Smooth muscle cell (in vitro differentiated cells): ENCODE data around the gene PDE5A. TPM values are rescaled to one million over a fixed set of nuclear protein-coding genes. Genes with fewer than 3 reads are reported as not detected.

Experiments
- DNase-seq: peaks from one replicate; lab custom pipeline; 2025; ENCODE audit not compliant: unreplicated experiment; lab: John Stamatoyannopoulos, UW
- H2AFZ ChIP-seq: fragments of 200-600 bp; sonication (generic); 2 replicates; pipeline ENCODE4 v1.6.0; 2016; ENCODE audit warnings: antibody characterized with exemption, low read depth, mild to moderate bottlenecking
- H3F3A ChIP-seq: fragments of 200-600 bp; sonication (generic); 2 replicates; pipeline ENCODE4 v1.6.0; 2017; ENCODE audit warnings: antibody characterized with exemption, low read depth
- H3K27ac ChIP-seq: fragments of 200-600 bp; sonication (generic); 2 replicates; pipeline ENCODE4 v1.5.1; 2016; ENCODE audit warnings: low read depth, mild to moderate bottlenecking
- H3K27me3 ChIP-seq: fragments of 200-600 bp; sonication (generic); 2 replicates; pipeline ENCODE4 v1.6.1; 2016; ENCODE audit warnings: low read depth, mild to moderate bottlenecking
- H3K36me3 ChIP-seq: fragments of 200-600 bp; sonication (generic); 2 replicates; pipeline ENCODE4 v1.5.1; 2016; ENCODE audit warnings: low read depth
- H3K4me1 ChIP-seq: fragments of 200-600 bp; sonication (generic); 2 replicates; pipeline ENCODE4 v1.5.1; 2016; ENCODE audit warnings: low read depth
- H3K4me2 ChIP-seq: fragments of 200-600 bp; sonication (generic); 2 replicates; pipeline ENCODE4 v1.6.0; 2016; ENCODE audit warnings: mild to moderate bottlenecking
- H3K4me3 ChIP-seq: fragments of 200-600 bp; sonication (generic); 2 replicates; pipeline ENCODE4 v1.5.1; 2016; ENCODE audit warnings: mild to moderate bottlenecking
- H3K79me2 ChIP-seq: fragments of 200-600 bp; sonication (generic); 2 replicates; pipeline ENCODE4 v1.6.0; 2016; ENCODE audit warnings: low read depth, mild to moderate bottlenecking
- H3K9ac ChIP-seq: fragments of 200-600 bp; sonication (generic); 2 replicates; pipeline ENCODE4 v1.6.0; 2016; ENCODE audit warnings: low read depth
- H3K9me3 ChIP-seq: fragments of 200-600 bp; sonication (generic); replicated peaks from 2 replicates; pipeline ENCODE4 v1.5.1; 2016; ENCODE audit warnings: low read depth
- H4K20me1 ChIP-seq: fragments of 200-600 bp; sonication (generic); 2 replicates; pipeline ENCODE4 v1.6.0; 2016; ENCODE audit warnings: low read depth
- WGBS: methylation state at CpG from one replicate; pipeline ENCODE4 v1.1.7; 2016; ENCODE audit warnings: low lambda C conversion rate; 5-methylcytosine and 5-hydroxymethylcytosine counted together
- polyA plus RNA-seq: library from polyadenylated mRNA; unstranded; fragments of >200 nt; fragmentation: Nextera tagmentation; extraction: Ambion mirVana; gene quantifications from 2 replicates; pipeline ENCODE4 v1.2.1, GENCODE V29; 2016
- total RNA-seq: library from RNA; depleted of rRNA; stranded (reverse); fragments of >200 nt; gene quantifications from 2 replicates; pipeline ENCODE4 v1.2.3, GENCODE V29; 2014
- TF ChIP-seq, protein P1 (sequence below): fragments of 200-600 bp; sonication (generic); IDR thresholded peaks from 2 replicates; pipeline ENCODE4 v1.5.1; 2017; ENCODE audit warnings: borderline replicate concordance, mild to moderate bottlenecking, antibody characterized with exemption; ENCODE audit not compliant: insufficient read depth, poor library complexity, severe bottlenecking

Gene PDE5A
- total and polyA plus RNA-seq, 2 experiments from 2014 or later: 4.1 to 18.3 TPM

DNA sequence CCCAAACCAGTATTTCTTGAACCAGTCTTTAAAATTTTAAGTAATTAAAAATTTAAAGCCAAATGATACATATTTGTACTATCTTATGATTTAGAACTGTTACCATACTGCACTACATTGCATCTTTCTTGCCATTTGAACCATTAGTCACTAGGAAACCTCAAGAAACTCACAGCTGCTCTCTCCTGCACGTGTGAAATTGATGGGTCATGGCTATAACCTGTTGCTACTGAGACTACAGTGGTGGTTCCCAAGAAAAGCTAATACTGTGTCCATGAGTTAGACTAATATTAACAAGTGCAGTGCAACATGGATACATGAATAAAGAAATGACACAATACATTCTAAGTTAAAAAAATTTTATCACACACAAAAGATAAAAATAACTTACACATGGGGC lies 88.4 kb downstream of the PDE5A start:
- DNase-seq: no peak

DNA sequence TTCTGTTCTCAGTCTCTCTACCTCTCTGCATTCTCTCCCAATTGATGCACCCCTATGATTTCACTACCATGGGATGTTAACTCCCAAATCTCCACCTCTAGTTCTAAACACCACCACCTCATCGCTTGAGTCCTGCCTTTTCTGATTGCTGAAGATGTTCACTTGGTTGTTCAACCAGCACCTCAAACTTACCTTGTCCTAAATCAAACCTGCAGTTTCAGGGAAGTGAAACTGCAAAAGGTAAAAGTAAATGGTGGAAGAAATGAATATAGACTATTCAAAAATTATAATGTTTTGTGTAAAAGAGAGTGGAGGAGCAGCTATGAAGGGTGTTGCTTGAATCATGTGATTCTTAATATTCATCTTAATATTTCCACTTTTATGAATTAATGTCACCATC lies 91.0 kb downstream of the PDE5A start:
- Histone ChIP-seq H3K9me3 (no peaks in the 10 kb centered on the region), H3K27ac (no peak overlapping the region), H3K36me3 (no peaks in the 10 kb centered on the region), H3F3A (no peaks in the 10 kb centered on the region), H3K27me3 (no peaks in the 10 kb centered on the region), H3K4me1 (peaks cover 7% of the 10 kb centered on the region), H2AFZ (no peak overlapping the region), H3K9ac (no peak overlapping the region), H4K20me1 (no peaks in the 10 kb centered on the region), H3K79me2 (no peaks in the 10 kb centered on the region), H3K4me2 (no peak overlapping the region), H3K4me3 (no peak overlapping the region)
- TF ChIP-seq, protein P1, sequence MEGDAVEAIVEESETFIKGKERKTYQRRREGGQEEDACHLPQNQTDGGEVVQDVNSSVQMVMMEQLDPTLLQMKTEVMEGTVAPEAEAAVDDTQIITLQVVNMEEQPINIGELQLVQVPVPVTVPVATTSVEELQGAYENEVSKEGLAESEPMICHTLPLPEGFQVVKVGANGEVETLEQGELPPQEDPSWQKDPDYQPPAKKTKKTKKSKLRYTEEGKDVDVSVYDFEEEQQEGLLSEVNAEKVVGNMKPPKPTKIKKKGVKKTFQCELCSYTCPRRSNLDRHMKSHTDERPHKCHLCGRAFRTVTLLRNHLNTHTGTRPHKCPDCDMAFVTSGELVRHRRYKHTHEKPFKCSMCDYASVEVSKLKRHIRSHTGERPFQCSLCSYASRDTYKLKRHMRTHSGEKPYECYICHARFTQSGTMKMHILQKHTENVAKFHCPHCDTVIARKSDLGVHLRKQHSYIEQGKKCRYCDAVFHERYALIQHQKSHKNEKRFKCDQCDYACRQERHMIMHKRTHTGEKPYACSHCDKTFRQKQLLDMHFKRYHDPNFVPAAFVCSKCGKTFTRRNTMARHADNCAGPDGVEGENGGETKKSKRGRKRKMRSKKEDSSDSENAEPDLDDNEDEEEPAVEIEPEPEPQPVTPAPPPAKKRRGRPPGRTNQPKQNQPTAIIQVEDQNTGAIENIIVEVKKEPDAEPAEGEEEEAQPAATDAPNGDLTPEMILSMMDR: no peak
- DNase-seq: no peak
- WGBS: 100% methylated on average over 1 of the region's 1 CpG

More for the DNA sequence above, 88.4 kb downstream of the PDE5A start:
- Histone ChIP-seq H3K4me3 (no peak overlapping the region), H4K20me1 (no peaks in the 10 kb centered on the region), H2AFZ (no peak overlapping the region), H3K4me1 (peaks cover 7% of the 10 kb centered on the region), H3K79me2 (no peaks in the 10 kb centered on the region), H3K4me2 (no peak overlapping the region), H3F3A (no peaks in the 10 kb centered on the region), H3K9me3 (no peaks in the 10 kb centered on the region), H3K36me3 (no peaks in the 10 kb centered on the region), H3K27ac (no peak overlapping the region), H3K9ac (no peak overlapping the region), H3K27me3 (no peaks in the 10 kb centered on the region)
- TF ChIP-seq, protein P1: no peak
- WGBS: 91% methylated on average over 1 of the region's 1 CpG

DNA sequence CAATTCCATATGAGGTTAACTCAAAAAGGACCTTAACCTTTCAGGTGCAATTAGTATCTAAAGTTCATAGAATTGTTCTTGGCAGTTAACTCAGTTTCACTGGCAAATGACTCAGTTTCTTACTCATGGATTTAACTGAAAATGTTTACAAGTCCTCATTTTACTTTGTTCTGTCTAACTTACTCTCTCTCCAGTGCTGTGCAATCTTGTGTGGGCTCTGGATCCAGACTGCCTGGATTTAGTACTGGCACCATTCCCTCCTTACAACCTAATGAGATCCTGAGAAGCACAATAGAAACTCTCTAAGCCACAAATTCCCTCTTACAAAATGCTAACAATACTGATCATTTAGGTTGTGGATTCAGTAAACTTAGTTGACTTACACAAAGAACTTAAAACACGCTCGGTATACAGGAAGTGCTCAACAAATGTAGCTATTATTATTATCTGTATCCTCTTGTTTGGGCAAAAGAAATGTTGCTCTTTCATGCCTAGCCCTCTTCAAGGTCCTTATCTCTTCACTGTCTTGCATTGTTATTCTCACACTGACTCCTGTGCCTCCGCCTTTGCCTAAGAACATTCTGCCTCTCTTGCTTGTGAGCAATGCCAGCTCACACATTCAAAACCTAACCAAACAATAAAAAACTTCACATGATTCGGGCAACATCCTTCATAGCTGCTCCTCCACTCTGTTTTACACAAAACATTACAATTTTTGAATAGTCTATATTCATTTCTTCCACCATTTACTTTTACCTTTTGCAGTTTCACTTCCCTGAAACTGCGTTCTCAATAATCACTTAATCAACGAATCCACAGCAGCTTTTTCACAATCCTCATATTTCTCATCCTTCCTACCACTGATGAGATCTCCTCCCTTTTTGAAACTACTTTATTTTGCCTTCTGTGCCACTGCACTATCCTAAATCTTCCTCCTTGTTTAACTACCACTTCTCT lies 91.8 kb downstream of the PDE5A start:
- Histone ChIP-seq H3K36me3 (no peaks in the 10 kb centered on the region), H3K9ac (no peak overlapping the region), H3K27ac (peak overlapping the region; percentile 57), H3K27me3 (no peaks in the 10 kb centered on the region), H3K4me2 (peak overlapping the region; percentile 20), H3K4me1 (peaks cover 7% of the 10 kb centered on the region), H4K20me1 (no peaks in the 10 kb centered on the region), H3F3A (no peaks in the 10 kb centered on the region), H3K79me2 (no peaks in the 10 kb centered on the region), H3K4me3 (no peak overlapping the region), H3K9me3 (no peaks in the 10 kb centered on the region), H2AFZ (no peak overlapping the region)
- TF ChIP-seq, protein P1: no peak
- WGBS: 83% methylated on average over 6 of the region's 6 CpGs
- DNase-seq: no peak
